H9 (cell line): ENCODE measurements around the gene UTS2B. TPM values are rescaled to one million over a fixed set of nuclear protein-coding genes. Genes with fewer than 3 reads are reported as not detected.

ENCODE experiments used
- DNase-seq: peaks from one replicate; pipeline ENCODE4 v3.0.0-alpha.2; 2017
- H2AFZ ChIP-seq: one replicate; pipeline ENCODE4 v1.6.1; 2013; ENCODE audit warnings: mild to moderate bottlenecking, low read length, control low read depth, moderate library complexity
- H2AK5ac ChIP-seq: 2 replicates; pipeline ENCODE4 v1.6.1; 2013; ENCODE audit warnings: low read length, control low read depth, mixed read lengths; ENCODE audit not compliant: insufficient read length
- H2BK120ac ChIP-seq: one replicate; pipeline ENCODE4 v1.6.1; 2013; ENCODE audit warnings: low read depth, mild to moderate bottlenecking, low read length, control low read depth, inconsistent platforms; ENCODE audit not compliant: poor library complexity, severe bottlenecking
- H2BK12ac ChIP-seq: 2 replicates; pipeline ENCODE4 v1.6.1; 2013; ENCODE audit warnings: low read length, control low read depth, mixed read lengths, low read depth; ENCODE audit not compliant: insufficient read length
- H2BK15ac ChIP-seq: 2 replicates; pipeline ENCODE4 v1.6.1; 2013; ENCODE audit warnings: low read depth, low read length, control low read depth
- H2BK20ac ChIP-seq: one replicate; pipeline ENCODE4 v1.6.1; 2013; ENCODE audit warnings: low read depth, mild to moderate bottlenecking, low read length, control low read depth, inconsistent platforms; ENCODE audit not compliant: poor library complexity, severe bottlenecking
- H2BK5ac ChIP-seq: 2 replicates; pipeline ENCODE4 v1.6.1; 2013; ENCODE audit warnings: low read length, control low read depth, mixed read lengths; ENCODE audit not compliant: insufficient read length
- H3K14ac ChIP-seq: 2 replicates; pipeline ENCODE4 v1.6.1; 2013; ENCODE audit warnings: low read length, control low read depth; ENCODE audit not compliant: insufficient read depth
- H3K18ac ChIP-seq: 2 replicates; pipeline ENCODE4 v1.6.1; 2013; ENCODE audit warnings: low read depth, mild to moderate bottlenecking, mixed read lengths, low read length, control low read depth; ENCODE audit not compliant: insufficient read length
- H3K23ac ChIP-seq: 2 replicates; pipeline ENCODE4 v1.6.1; 2013; ENCODE audit warnings: low read length, control low read depth, mixed read lengths, low read depth; ENCODE audit not compliant: insufficient read length
- H3K23me2 ChIP-seq: 2 replicates; pipeline ENCODE4 v1.6.1; 2013; ENCODE audit warnings: low read depth, mild to moderate bottlenecking, mixed read lengths, low read length, control low read depth; ENCODE audit not compliant: insufficient read length, poor library complexity, severe bottlenecking
- H3K27ac ChIP-seq: 2 replicates; pipeline ENCODE4 v1.5.1; 2013; ENCODE audit warnings: low read length, control low read depth, mixed read lengths, low read depth; ENCODE audit not compliant: insufficient read length
- H3K27me3 ChIP-seq: 2 replicates; pipeline ENCODE4 v1.6.1; 2013; ENCODE audit warnings: low read length, control low read depth, inconsistent platforms; ENCODE audit not compliant: insufficient read depth
- H3K4ac ChIP-seq: 2 replicates; pipeline ENCODE4 v1.6.1; 2013; ENCODE audit warnings: low read depth, mild to moderate bottlenecking, control low read depth, inconsistent platforms, low read length, moderate library complexity
- H3K4me1 ChIP-seq: 2 replicates; pipeline ENCODE4 v1.6.1; 2013; ENCODE audit warnings: low read length, control low read depth, inconsistent platforms; ENCODE audit not compliant: insufficient read depth
- H3K4me2 ChIP-seq: 2 replicates; pipeline ENCODE4 v1.6.1; 2013; ENCODE audit warnings: low read length, control low read depth, mixed read lengths; ENCODE audit not compliant: insufficient read length, insufficient read depth
- H3K56ac ChIP-seq: 2 replicates; pipeline ENCODE4 v1.6.1; 2013; ENCODE audit warnings: low read depth, mild to moderate bottlenecking, mixed read lengths, low read length, control low read depth; ENCODE audit not compliant: insufficient read length
- H3K79me1 ChIP-seq: 2 replicates; pipeline ENCODE4 v1.6.1; 2013; ENCODE audit warnings: low read depth, mild to moderate bottlenecking, moderate library complexity, low read length, control low read depth, inconsistent platforms; ENCODE audit not compliant: insufficient read depth, poor library complexity, severe bottlenecking
- H3K79me2 ChIP-seq: 2 replicates; pipeline ENCODE4 v1.6.1; 2013; ENCODE audit warnings: low read length, control low read depth, inconsistent platforms; ENCODE audit not compliant: insufficient read depth
- H3K9ac ChIP-seq: 2 replicates; pipeline ENCODE4 v1.6.1; 2013; ENCODE audit warnings: low read length, control low read depth, mixed read lengths; ENCODE audit not compliant: insufficient read length; ENCODE audit errors: extremely low read depth
- H3K9me3 ChIP-seq: one replicate; pipeline ENCODE4 v1.6.1; 2013; ENCODE audit warnings: low read depth, low read length, inconsistent platforms; ENCODE audit not compliant: control insufficient read depth
- H3T11ph ChIP-seq: one replicate; pipeline ENCODE4 v1.6.1; 2013; ENCODE audit warnings: mild to moderate bottlenecking, low read length, control low read depth, inconsistent platforms
- H4K20me1 ChIP-seq: one replicate; pipeline ENCODE4 v1.6.1; 2013; ENCODE audit not compliant: control insufficient read depth, insufficient read length, insufficient read depth
- H4K5ac ChIP-seq: 2 replicates; pipeline ENCODE4 v1.6.1; 2013; ENCODE audit warnings: low read depth, mild to moderate bottlenecking, mixed read lengths, low read length, control low read depth; ENCODE audit not compliant: insufficient read length
- H4K8ac ChIP-seq: replicated peaks from 2 replicates; pipeline ENCODE4 v1.6.1; 2013; ENCODE audit warnings: low read length, control low read depth, mixed read lengths, low read depth; ENCODE audit not compliant: insufficient read length
- H4K91ac ChIP-seq: 2 replicates; pipeline ENCODE4 v1.6.1; 2013; ENCODE audit warnings: low read depth, mild to moderate bottlenecking, moderate library complexity, mixed read lengths, low read length, control low read depth; ENCODE audit not compliant: insufficient read length
- H3K27ac Mint-ChIP-seq, 3 experiments: 2 replicates in 2 of 3; 3 replicates in 1 of 3; pipeline ENCODE4 v1.8.0; 2020 to 2021; ENCODE audit warnings: mixed read lengths in 3 of 3, mild to moderate bottlenecking in 1 of 3, moderate library complexity in 1 of 3
- H3K27me3 Mint-ChIP-seq: 2 replicates; pipeline ENCODE4 v1.8.0; 2021; ENCODE audit warnings: low read depth, mild to moderate bottlenecking, moderate library complexity, mixed read lengths
- H3K36me3 Mint-ChIP-seq, 3 experiments: 2 replicates in 2 of 3; 3 replicates in 1 of 3; pipeline ENCODE4 v1.8.0; 2020 to 2021; ENCODE audit warnings: low read depth in 3 of 3, mixed read lengths in 3 of 3; ENCODE audit not compliant: insufficient read depth in 1 of 3
- H3K4me1 Mint-ChIP-seq, 2 experiments: 2 replicates each; pipeline ENCODE4 v1.8.0; 2020; ENCODE audit warnings: mixed read lengths in 2 of 2
- H3K4me3 Mint-ChIP-seq, 2 experiments: 2 replicates in 1 of 2; 3 replicates in 1 of 2; pipeline ENCODE4 v1.8.0; 2020 to 2021; ENCODE audit warnings: mild to moderate bottlenecking in 2 of 2, mixed read lengths in 2 of 2, moderate library complexity in 1 of 2
- H3K9me3 Mint-ChIP-seq, 2 experiments: 2 replicates in 1 of 2; 3 replicates in 1 of 2; pipeline ENCODE4 v1.8.0; 2020; ENCODE audit warnings: mild to moderate bottlenecking in 2 of 2, mixed read lengths in 2 of 2, moderate library complexity in 1 of 2
- whole genome bisulfite sequencing: extraction: QIAGEN DNeasy Blood & Tissue Kit; methylation state at CpG from one replicate; pipeline ENCODE4 v1.1.7; 2013; ENCODE audit warnings: missing lambda C conversion rate, low lambda C conversion rate, mixed read lengths; ENCODE audit not compliant: insufficient read length; ENCODE audit errors: extremely low coverage; 5-methylcytosine and 5-hydroxymethylcytosine counted together
- total RNA-seq: library from RNA; stranded (reverse); gene quantifications from 2 replicates; pipeline ENCODE4 v1.2.1, GENCODE V29; 2021
- TF ChIP-seq, protein P1 (sequence below): fragments of 200-600 bp; sonication (generic); conservative IDR thresholded peaks from 3 replicates; pipeline ENCODE4 v1.8.0; 2021; ENCODE audit warnings: antibody characterized with exemption, mild to moderate bottlenecking

Gene UTS2B
- total RNA-seq, 1 experiment from 2014 or later, result 0.09 TPM

DNA sequence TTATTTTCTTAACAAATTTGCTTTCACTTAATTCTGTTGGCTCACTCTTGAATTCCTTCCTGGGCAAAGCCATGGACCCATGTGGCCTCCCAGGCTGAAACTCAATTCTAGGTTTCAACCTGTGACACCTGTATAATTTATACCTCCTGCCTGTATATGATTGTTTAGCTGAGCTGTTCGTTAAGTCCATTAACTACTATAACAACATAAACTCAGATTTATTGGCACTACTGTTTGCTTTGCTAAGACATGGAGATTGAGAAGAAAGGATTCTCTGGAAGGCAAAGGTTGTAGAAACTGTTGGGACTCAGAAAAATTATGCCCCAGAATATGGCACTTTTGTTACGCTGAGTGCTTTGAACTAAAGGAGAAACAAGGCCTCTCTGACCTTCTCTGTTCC is 27.9 kb downstream of the UTS2B start:
- no peaks in the 10 kb centered on the region for H3K79me2 ChIP-seq
- no CpG with 5 or more reads among the region's 2 CpGs for WGBS
- H2BK15ac ChIP-seq, result no peak overlapping the region
- no peak overlapping the region for H3K4me3 Mint-ChIP-seq
- H3K4ac ChIP-seq, result no peak overlapping the region
- H3K4me1 Mint-ChIP-seq, result peaks cover 15 to 25% of the 10 kb centered on the region in 2 experiments
- H4K20me1 ChIP-seq, result no peaks in the 10 kb centered on the region
- H3K14ac ChIP-seq, result no peak overlapping the region
- H3K9ac ChIP-seq, result no peak overlapping the region
- H3K56ac ChIP-seq, result no peak overlapping the region
- H3K79me1 ChIP-seq, result no peaks in the 10 kb centered on the region
- H4K5ac ChIP-seq, result no peak overlapping the region
- no peak overlapping the region for H2BK12ac ChIP-seq
- H3K23me2 ChIP-seq, result no peaks in the 10 kb centered on the region
- no peak overlapping the region; a peak in 1 of 7 replicates for H3K27ac Mint-ChIP-seq
- no peak overlapping the region for H3T11ph ChIP-seq
- no peaks in the 10 kb centered on the region for H3K36me3 Mint-ChIP-seq
- no peaks in the 10 kb centered on the region for H3K9me3 ChIP-seq
- TF ChIP-seq, protein P1, sequence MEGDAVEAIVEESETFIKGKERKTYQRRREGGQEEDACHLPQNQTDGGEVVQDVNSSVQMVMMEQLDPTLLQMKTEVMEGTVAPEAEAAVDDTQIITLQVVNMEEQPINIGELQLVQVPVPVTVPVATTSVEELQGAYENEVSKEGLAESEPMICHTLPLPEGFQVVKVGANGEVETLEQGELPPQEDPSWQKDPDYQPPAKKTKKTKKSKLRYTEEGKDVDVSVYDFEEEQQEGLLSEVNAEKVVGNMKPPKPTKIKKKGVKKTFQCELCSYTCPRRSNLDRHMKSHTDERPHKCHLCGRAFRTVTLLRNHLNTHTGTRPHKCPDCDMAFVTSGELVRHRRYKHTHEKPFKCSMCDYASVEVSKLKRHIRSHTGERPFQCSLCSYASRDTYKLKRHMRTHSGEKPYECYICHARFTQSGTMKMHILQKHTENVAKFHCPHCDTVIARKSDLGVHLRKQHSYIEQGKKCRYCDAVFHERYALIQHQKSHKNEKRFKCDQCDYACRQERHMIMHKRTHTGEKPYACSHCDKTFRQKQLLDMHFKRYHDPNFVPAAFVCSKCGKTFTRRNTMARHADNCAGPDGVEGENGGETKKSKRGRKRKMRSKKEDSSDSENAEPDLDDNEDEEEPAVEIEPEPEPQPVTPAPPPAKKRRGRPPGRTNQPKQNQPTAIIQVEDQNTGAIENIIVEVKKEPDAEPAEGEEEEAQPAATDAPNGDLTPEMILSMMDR, result no peak
- H2AK5ac ChIP-seq, result no peak overlapping the region
- H3K18ac ChIP-seq, result no peak overlapping the region
- no peak overlapping the region for H3K23ac ChIP-seq
- no peak overlapping the region for H4K91ac ChIP-seq
- no peak overlapping the region for H2BK120ac ChIP-seq
- H3K27me3 Mint-ChIP-seq, result no peaks in the 10 kb centered on the region; the same call in 1 of the 2 replicates
- H3K27me3 ChIP-seq, result no peaks in the 10 kb centered on the region
- no peaks in the 10 kb centered on the region; the same call in 1 of the 2 replicates for H3K4me1 ChIP-seq
- H3K9me3 Mint-ChIP-seq, result no peaks in the 10 kb centered on the region
- H2AFZ ChIP-seq, result no peak overlapping the region
- H2BK20ac ChIP-seq, result no peak overlapping the region
- no peak for DNase-seq
- no peak overlapping the region for H2BK5ac ChIP-seq
- H3K27ac ChIP-seq, result no peak overlapping the region
- no peak overlapping the region for H4K8ac ChIP-seq
- H3K4me2 ChIP-seq, result no peak overlapping the region
